GM10248 (cell line): ENCODE results near the gene MKNK2.
"Not testable (repeated sequence)": the region's sequence is repeated elsewhere in the genome, so short reads cannot be mapped to it uniquely, and the experiment has no call there.

ENCODE experiments used
- CTCF ChIA-PET: fragments of 300-600 bp; sonication (Branson Sonifier 250); formaldehyde crosslinking; extraction: SDS; loops from one replicate; lab custom pipeline; 2021; ENCODE audit warnings: antibody characterized with exemption; lab: Yijun Ruan, JAX
- POLR2A ChIA-PET: fragments of 350-650 bp; sonication (Branson Sonifier 250); formaldehyde crosslinking; extraction: SDS; loops from one replicate; lab custom pipeline; 2020; ENCODE audit warnings: antibody characterized with exemption; lab: Yijun Ruan, JAX
- DNase-seq: peaks from one replicate; pipeline ENCODE4 v3.0.0; 2012; ENCODE audit errors: extremely low spot score
- CTCF ChIP-seq: IDR thresholded peaks from 2 replicates; pipeline ENCODE4 v1.5.1; 2012; ENCODE audit warnings: mild to moderate bottlenecking, low read depth; ENCODE audit errors: extremely low read depth, missing control alignments, control extremely low read depth

Gene MKNK2

GRCh38 chr19:2037651-2038255, 13.3 kb downstream of the MKNK2 start:
- no peak for DNase-seq
- no peak for TF ChIP-seq CTCF
- POLR2A ChIA-PET = interaction anchor here (0.6 to 2.2 kb wide), 4 partner anchors 11 to 55 kb away, joined by 3 to 8 read pairs (median 4); no protein-coding TSS in a partner anchor
- CTCF ChIA-PET = interaction anchor here (3.6 kb wide), 1 partner anchor 18 kb away, joined by 14 read pairs; no protein-coding TSS in a partner anchor

DNA sequence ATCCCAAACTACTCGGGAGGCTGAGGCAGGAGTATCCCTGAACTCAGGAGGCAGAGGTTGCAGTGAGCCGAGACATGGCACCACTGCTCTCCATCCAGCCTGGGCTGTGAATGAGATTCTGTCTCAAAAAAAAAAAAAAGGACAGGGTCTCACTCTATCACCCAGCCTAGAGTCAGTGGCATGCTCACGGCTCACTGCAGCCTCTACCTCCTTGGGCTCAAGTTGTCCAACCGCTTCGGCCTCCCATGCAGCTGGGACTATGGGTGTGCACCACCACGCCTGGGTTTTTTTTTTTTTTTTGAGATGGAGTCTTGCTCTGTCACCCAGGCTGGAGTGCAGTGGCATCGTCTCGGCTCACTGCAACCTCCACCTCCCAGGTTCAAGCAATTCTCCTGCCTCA, 14.6 kb downstream of the MKNK2 start:
- POLR2A ChIA-PET = interaction anchor here (0.5 to 0.8 kb wide), 2 partner anchors 52 to 83 kb away, joined by 3 to 4 read pairs; no protein-coding TSS in a partner anchor
- CTCF ChIA-PET = no interaction called here
- no peak for TF ChIP-seq CTCF
- no peak for DNase-seq

- DNase-seq = no peak
- POLR2A ChIA-PET = interaction anchor here (0.5 to 1.3 kb wide), 3 partner anchors 10 to 132 kb away, joined by 3 to 5 read pairs (median 4); no protein-coding TSS in a partner anchor
- CTCF ChIA-PET = interaction anchor here (0.8 to 3.6 kb wide), 2 partner anchors 16 to 27 kb away, joined by 4 to 13 read pairs; no protein-coding TSS in a partner anchor
- TF ChIP-seq CTCF = no peak
Observed at GRCh38 chr19:2035590-2035991, 15.5 kb downstream of the MKNK2 start.

- peak; percentile 78 for DNase-seq
- ChIA-PET CTCF (interaction anchor here (0.8 to 3.6 kb wide), 3 partner anchors 12 to 27 kb away, joined by 3 to 13 read pairs (median 4); no protein-coding TSS in a partner anchor), POLR2A (interaction anchor here (0.5 to 1.4 kb wide), 6 partner anchors 8 to 133 kb away, joined by 3 to 5 read pairs (median 4); no protein-coding TSS in a partner anchor)
- TF ChIP-seq CTCF = no peak
Observed at GRCh38 chr19:2034729-2035589, 16.1 kb downstream of the MKNK2 start.

DNA sequence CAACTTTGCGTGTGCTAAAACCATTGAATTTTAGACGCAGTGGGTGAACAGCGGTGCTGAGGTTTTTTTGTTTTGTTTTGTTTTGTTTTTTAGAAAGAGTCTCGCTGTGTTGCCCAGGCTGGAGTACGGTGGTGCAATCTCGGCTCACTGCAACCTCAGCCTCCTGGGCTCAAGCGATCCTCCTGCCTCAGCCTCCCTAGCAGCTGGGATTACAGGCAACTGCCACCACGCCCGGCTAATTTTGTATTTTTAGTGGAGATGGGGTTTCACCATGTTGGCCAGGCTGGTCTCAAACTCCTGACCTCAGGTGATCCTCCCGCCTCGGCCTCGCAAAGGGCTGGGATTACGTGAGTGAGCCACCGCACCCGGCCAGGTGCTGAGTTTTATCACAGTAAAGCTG, 16.8 kb downstream of the MKNK2 start:
- POLR2A ChIA-PET = interaction anchor here (1.0 to 1.4 kb wide), 2 partner anchors 9 to 17 kb away, joined by 3 to 4 read pairs; no protein-coding TSS in a partner anchor
- CTCF ChIA-PET = interaction anchor here (1.3 to 3.6 kb wide), 2 partner anchors 14 to 106 kb away, joined by 3 to 13 read pairs; no protein-coding TSS in a partner anchor
- not testable (repeated sequence) for DNase-seq

DNA sequence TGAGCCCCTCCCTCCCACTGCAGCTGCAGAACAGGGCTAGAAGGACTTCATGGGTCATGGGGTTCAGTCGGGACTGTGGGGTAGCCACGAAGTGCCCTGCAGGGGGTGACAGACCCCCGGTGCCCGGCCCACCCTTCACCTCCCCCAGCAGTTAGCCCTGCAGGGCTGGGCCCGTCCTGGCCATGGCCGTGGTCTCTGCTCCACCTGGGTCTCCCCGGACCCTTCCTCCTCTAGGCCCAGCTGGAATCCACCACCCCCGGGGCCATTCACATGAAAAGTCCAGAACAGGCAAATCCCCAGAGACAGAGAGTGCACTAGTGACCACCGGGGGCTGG, 17.3 kb downstream of the MKNK2 start:
- TF ChIP-seq CTCF = no peak
- ChIA-PET POLR2A (interaction anchor here (0.6 to 1.4 kb wide), 3 partner anchors 9 to 1751 kb away, joined by 3 to 4 read pairs (median 3); no protein-coding TSS in a partner anchor), CTCF (interaction anchor here (1.3 to 3.6 kb wide), 2 partner anchors 14 to 105 kb away, joined by 3 to 13 read pairs; no protein-coding TSS in a partner anchor)
- no peak for DNase-seq
